Ramos (cell line): ENCODE data around the gene HUS1B.
"Not testable (repeated sequence)": the region's sequence is repeated elsewhere in the genome, so short reads cannot be mapped to it uniquely, and the experiment has no call there.

Source experiments
- in situ Hi-C: fragments of 300-500 bp; cut with MboI; formaldehyde crosslinking; loops from one replicate; pipeline ENCODE4 v1.14.3; 2022; ENCODE audit warnings: low sequenced_read_pairs; ENCODE audit not compliant: unreplicated experiment

HUS1B gene

DNA sequence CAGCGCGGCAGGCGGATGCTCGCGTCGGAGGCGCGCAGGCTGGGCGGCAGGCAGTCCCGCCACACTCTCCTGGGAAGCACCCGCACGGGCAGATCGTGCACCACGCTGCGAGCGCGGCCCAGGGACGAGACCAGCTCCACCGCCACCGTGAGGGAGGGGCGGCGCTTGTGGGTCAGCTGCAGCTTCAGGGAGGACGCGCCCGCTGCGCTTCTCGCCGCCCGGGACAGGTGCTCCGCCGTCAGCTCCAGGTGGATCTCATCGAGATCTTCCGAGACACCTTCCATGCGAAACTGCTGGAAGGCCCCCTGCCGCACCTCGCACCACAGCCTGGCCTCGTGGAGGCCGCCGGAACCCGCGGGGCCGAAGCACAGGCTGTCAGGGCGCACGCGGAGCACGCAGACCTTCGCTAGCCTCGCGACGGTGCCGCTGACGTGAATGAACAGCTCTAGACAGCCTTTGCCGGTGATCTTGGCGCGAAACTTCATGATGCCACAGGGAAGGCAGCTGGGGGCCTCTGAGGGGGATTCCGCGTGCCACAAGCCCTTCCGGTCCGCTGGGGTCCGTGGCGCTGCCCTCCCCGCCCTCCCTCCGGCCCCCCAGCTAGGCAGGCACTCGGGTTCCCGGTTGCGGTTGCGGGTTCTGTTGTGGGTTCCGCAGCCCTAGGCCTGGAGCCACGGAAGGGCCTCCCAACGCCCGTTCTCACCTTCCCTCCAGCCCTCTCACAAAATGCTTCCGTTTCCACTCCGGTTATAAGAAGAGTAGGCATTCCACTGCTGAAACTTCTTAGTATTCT, at the start of gene HUS1B:
Gene HUS1B, minus strand, starts transcription at position 641 of the 793 bp plus-strand sequence. Its CDS starts 156 bp downstream, at position 485.
- in situ Hi-C loops, result no loop called here

DNA sequence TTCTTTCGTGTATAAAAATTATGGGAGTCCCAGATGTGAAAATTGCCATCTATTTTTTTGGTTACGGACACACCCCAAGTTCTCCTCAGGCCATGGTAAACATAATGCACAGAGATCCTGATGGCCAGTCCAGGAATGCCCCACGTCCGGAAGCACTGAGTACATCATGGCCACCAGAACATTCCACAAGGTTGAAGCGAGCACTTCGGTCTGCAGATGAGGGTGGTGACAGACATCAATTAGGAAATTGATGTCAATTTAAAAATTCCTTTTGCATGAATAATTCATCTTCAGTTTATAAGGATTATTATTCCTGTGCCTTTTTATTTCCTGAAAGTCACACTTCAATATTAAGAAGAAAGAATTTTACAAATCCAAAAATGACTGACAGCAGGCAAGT, 49.2 kb upstream of the HUS1B start:
- in situ Hi-C loops, result no loop called here

DNA sequence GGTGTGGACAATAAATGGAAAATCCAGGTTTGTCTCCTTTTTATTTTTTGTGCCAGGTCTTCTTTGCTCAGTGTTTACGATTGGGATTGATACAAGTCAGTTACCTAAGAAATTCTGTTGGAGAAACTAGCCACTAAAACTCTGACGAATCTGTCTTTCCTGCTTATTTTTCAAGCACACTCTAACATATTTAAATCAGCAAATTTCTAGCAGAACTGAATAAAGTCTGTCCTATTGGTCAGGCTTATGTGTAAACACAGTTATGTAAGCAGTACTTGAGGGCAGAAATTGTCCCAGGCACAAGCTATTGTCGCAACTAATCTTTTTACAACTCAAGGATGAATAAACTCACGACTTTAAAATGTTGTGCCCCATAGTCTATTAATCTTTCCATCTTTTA, 48.1 kb upstream of the HUS1B start:
- in situ Hi-C loops, result no loop called here

DNA sequence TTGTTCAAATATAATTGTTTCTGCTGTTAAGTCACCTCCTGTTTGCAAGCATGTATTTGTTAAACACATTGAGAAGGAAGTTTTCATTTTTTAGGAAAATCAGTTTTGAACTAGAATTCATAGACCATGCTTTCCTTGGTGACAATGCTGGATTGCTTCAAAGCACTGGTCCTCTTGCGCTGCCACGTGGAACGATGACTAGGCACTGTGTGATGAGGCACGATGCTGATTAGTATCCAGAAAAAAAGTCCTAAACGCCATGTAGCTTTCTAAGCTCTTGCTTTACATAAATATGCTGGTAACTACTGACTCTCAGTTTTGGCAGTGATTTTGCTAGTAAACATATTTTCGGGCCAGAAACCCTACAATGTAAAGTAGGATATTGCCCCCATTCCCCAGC, 47.1 kb upstream of the HUS1B start:
- in situ Hi-C loops, result no loop called here

DNA sequence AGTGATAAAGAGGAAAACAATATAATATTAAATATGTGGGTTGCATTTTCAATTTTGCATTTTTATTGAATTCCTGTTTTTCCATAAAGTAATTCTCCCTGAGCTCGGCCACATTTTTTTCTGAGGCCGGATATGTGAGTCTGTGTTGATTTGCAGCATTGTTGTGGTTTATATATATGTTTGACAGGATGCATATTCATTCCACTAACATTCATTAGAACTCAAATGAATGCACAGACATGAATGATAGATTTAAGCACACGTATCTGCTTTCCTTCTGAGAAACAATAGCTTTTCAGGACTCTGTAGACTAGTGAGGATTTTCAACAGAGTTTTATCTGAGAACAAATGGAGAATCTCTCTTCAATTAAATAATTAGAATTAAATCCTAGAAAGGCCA, 46.7 kb upstream of the HUS1B start:
- in situ Hi-C loops, result no loop called here

DNA sequence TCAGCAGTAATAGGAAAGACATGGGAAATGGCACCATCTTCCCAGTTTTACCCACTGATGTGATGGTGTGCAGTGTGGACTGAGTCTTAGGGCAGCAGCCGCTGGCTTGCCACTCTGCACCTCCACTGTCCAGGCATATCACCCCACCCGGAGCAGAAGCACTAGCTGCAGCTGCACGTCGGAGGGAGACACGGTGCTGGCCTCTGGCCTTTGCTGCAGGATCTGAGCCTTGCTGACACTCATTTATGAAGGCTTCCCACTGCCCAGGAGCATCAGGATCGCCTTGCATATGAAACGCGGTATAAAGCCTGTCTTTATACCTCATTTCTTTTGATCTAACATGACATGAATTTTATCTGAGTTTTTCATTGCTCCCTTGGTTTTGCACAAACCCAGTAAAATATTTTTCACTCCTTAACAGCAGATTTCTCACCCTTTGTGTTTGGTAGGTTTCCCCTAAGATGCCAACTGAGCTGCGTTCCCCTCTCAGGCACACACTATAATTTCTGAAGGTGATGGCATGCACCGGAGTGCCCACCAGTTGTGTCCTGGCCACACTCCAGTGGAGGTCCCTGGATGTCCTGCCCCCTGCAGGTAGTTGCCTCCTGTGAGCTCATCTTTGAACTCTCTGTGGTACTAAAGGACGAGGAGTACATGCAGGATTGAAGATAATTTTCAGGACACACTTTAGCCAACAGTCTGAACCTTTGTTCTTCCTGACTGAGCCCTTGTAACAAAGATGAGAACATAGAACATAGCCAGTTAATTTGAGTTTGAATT, 45.0 kb upstream of the HUS1B start:
- in situ Hi-C loops, result no loop called here

DNA sequence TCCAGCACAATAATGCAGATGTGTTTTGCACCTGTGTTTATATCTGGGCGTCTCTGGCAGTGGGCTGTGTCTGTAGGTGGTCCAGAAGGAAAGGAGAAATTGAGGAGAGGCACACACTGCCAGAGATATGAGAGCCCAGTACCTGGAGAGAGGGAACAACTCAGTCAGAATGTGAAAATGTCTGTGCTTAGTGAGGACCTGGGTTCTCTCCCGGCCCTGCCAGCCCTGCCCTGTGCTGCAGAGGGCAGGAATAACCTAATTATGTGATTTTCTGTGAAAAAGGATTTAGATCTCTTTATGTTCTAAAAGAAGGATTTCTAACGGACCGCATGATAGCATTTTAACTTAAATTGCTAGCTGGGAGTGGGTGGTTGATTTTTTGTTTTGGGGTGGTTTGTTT, 44.3 kb upstream of the HUS1B start:
- in situ Hi-C loops, result no loop called here

DNA sequence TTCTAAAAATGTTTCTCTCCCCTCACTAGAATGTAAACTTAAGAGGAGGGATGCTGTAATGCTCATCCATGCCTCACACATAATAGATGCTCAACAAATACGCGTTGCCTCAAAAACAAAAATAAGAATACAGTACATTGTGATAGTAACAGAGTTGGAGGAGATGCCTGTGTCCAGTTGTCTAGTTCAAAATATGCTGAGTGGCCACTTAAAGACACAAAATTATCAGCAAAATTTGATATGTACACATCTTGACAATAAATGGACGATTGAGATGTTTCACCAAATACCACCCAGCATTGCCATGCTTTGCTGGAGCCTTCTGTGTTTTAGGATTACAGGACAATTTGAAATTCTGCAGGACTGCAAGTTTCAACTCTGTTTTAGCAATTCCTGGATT, 43.6 kb upstream of the HUS1B start:
- in situ Hi-C loops, result no loop called here

DNA sequence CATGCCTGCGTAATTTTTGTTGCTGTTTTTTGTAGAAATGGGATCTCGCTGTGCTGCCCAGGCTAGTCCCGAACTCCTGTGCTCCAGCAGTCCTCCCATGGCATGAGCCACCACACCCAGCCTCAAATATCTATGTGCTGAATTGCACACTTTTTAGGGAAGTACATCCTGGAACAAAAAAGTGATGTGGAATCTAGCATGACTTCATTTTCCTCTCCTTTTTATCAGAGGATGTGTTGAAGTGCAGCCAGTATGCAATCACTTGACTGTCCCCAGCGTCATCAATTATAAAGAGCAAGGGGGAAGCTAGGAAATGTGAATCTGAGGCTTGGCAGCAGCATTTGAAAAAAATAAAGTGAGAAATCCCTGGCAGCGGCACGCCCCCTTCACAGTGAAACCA, 42.4 kb upstream of the HUS1B start:
- in situ Hi-C loops, result no loop called here

DNA sequence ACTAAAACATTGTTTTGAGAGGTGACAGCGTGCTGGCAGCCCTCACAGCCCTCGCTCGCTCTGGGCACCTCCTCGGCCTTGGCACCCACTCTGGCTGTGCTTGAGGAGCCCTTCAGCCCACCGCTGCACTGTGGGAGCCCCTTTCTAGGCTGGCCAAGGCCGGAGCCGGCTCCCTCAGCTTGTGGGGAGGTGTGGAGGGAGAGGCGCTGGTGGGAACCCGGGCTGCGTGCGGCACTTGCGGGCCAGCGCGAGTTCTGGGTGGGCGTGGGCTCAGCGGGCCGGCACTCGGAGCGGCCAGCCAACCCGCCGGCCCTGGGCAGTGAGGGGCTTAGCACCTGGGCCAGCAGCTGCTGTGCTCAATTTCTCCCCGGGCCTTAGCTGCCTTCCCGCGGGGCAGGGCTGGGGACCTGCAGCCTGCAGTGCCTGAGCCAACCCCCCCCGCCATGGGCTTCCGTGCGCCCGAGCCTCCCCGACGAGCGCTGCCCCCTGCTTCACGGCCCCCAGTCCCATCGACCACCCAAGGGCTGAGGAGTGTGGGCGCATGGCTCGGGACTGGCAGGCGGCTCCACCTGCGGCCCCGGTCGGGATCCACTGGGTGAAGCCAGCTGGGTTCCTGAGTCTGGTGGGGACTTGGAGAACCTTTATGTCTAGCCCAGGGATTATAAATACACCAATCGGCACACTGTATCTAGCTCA, 37.7 kb upstream of the HUS1B start:
- in situ Hi-C loops, result not testable (repeated sequence)

DNA sequence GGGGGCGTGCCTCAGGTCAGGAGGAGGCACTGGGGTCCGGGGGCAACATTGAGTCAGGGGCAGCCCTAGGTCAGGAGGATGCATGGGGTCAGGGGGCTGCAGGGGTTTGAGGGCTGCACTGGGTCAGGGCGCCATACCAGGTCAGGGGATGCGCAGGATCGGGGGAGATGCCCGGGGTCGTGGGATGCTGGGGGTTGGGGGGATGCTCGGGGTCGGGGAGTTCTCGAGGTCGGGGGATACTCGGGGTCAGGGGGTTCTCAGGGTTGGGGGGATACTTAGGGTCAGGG, 36.8 kb upstream of the HUS1B start:
- in situ Hi-C loops, result no loop called here

DNA sequence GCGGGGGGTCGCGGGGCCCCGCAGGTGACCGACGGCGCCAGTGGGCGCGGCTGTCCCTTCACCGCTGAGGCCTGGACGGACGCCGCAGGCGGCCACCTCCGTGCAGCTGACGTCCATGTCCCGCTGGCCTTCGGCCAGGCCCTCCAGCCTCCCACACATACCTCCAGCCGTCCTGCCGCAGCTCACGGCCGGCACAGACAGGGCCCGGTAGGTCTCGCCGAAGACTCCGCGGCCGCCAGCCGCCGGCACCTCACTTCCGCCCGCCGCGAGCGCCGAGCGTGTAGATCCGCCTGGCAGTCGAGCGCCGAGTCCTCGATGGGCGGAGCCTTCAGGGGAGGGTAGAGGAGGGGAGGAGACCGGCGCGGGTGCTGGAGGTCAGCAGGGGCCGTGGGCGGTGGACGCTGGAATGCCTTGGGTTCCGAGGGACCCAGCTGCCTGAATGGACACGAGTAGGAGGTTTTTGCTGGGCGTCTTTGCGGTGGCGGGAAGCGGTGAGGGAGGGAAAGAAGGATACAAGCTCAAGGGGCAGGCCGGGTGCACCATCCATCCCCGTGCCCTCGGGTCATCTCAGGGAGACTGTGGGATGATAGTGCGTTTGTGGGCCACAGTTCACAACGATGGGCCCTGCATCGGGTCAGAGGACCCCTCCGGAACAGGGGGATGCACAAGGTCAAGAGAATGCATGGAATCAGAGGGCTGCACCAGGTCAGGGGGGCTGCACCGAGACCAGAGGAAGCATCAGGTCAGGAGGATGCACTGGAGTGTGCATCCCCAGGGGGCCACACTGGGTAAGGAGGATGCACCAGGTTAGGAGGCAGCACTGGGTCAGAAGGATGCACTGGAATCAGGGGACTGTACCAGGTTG, 36.2 kb upstream of the HUS1B start, which contains the start of gene EXOC2:
Gene EXOC2, minus strand, starts transcription at position 282 of the 865 bp plus-strand sequence. CDS start 55,321 bp downstream, outside the sequence.
- in situ Hi-C loops, result no loop called here

DNA sequence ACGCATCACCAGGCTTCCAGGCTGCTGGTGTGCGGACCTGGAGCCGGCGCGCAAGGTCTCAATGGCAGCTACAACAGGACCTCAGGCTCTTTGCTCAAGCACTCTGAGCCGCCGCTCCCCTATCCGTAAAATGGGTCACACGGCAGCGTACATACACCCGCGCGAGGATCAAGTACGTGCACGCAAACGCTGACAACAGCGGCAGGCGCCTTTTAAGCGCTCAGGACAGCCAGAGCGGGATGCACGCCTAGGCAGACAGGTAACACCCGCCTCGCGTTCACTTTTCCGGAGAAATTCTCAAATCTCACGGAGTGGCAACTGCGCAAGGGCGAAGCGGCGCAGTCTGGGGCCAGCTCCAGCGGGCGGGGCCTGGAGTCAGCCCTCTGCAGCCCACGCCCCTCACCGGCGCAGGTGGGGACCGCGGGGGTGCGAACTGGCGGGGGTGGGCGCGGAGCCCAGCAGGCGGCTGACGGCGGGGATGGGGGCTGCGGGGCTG, 35.5 kb upstream of the HUS1B start:
- in situ Hi-C loops, result no loop called here

DNA sequence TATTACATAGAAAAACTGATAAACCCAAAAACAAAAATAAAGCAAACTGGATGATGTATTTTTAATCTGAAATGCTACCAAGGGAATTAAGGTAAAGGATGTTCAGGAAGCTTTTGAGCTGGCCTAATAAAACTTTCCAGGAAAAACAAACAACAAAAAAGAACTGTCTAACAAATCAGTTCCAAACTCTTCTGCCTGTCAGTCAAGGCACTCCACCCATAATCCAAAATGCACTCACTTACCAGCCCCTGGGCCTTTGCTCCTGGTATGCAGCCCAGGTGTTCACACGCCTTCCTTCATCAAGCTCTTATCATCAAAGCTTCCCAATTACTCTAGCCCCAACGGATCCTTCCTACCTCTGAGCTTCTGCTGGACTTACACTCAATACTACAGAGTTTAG, 32.3 kb upstream of the HUS1B start:
- in situ Hi-C loops, result no loop called here

DNA sequence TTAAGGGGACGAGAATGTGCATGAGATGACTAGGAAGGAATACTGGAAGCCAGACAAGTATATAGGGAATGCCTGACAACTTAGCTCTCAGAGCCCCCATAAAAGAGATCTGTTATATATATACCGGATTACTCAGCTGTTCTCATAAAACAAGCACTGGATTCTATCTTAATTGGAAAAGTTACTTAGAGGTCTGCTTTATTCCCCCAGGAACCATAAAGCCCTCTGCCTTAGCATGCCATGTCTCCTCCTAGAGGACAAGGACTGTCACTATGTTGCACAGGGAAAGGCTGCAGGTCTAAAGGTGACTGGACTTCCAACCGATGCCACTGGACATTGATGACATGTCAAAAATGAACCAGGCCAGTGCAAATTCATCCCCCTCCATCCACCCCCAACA, 29.6 kb upstream of the HUS1B start:
- in situ Hi-C loops, result no loop called here

DNA sequence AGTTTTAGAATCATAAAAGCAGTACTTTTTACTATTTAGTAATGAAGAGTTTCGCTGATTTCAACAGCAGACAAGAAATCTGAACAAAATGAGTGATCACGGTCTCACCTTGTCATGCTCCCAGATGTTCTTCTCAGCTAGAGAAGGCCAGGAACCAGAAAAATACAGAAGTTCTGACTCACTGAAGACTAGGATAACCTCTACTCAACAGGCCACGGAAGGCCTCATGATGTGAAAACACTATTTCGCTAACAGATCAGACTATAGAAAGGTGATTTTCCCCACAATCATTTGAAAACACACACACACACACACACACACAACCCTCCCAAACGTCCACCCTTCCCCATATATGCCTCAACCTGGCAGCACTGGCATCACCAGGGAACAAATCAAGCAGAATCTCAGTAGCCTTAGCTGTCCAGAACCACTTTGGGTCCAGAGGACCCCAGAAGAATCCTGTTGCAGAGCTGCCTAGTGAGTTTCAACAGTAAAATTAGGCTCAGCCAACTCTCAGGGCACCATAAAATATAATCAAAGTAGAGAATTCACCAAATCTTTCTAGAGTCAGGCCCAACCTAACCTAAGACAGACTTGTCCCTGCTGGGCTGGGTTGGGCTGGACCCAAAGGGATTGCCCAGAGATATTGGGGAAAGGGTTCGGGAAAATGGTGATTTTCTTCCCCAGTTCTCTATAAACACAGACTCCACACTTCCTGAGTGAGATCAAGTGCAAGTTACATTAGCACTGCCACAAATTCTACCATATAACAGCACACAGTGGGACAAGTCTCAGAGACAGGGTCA, 28.1 kb upstream of the HUS1B start:
- in situ Hi-C loops, result no loop called here

DNA sequence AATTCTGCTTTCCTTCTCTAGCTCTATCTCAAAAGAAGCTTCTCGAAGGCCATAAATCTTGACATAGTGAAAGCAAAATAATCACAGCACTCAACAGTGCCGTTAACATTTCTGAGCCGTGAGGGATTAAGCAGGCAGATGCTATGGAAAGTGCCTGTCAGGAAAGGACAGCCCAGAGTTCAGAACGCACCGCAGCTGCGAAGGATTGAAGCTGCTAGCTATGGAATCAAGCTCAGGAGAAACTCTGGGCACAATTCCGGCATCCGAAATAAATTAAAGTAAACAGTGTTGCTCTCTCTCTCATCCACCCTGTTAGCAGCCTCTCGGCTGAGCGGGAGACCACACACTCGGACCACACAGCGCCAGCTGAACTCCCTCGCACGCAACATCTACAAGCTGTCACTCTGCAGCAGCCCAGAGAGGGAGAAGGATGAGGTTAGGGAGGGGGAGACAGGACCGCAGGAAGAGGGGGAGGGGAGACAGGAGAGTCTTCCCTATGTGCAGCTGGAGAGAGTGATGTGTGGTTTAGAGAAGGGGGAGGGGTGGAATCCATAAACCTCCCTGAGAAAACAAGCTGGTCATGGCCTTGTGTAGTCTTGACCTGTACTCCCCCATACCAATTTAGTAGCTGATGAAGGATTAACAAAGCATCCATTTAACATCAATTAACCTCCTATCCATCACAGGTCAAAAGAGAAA, 27.0 kb upstream of the HUS1B start:
- in situ Hi-C loops, result no loop called here

DNA sequence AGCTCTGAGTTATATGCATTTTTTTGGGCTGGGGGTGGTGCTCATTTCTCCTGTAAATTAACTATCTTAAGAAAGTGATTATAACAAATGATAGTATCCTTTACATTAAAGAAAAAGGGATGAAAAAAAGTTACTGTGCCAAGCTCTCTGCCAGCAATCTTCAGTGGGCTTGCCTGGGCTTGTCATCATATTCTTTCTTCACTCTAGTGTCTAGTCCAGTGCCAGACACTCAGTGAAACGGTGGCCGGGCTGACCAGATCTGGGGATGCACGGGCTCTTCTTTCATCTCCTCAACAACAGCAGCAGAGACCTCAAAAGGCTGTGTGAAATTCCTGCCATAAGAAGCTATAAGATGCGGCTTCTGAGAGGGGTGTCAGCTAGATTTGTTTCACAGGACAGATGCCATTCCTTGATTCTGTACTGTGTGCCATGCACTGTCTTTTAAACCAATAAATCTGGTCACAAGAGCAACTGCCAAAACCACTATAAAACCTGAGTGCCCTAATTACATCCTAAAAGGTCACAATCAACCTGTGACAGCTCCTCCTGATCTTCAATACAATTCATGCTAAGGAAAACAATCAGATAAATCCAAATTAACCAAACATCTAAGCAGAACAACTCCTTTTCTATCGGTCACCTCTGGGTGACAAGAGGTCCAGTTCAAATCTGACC, 23.9 kb upstream of the HUS1B start:
- in situ Hi-C loops, result no loop called here
